Measurements from ENCODE around the gene KATNA1.

- TF ChIP-seq CTCF (IDR thresholded peaks at IDR 0.05) (no peak), POLR2A (IDR thresholded peaks at IDR 0.05) (no peak)
Observed at GRCh38 chr6:149559389-149559788, 89.1 kb downstream of the KATNA1 start.
